Midbrain (tissue), 1 donor: ENCODE data around the gene GALNT18.

Experiments used
- DNase-seq: peaks from one replicate; lab custom pipeline; 2025; lab: John Stamatoyannopoulos, UW

Gene GALNT18

DNA sequence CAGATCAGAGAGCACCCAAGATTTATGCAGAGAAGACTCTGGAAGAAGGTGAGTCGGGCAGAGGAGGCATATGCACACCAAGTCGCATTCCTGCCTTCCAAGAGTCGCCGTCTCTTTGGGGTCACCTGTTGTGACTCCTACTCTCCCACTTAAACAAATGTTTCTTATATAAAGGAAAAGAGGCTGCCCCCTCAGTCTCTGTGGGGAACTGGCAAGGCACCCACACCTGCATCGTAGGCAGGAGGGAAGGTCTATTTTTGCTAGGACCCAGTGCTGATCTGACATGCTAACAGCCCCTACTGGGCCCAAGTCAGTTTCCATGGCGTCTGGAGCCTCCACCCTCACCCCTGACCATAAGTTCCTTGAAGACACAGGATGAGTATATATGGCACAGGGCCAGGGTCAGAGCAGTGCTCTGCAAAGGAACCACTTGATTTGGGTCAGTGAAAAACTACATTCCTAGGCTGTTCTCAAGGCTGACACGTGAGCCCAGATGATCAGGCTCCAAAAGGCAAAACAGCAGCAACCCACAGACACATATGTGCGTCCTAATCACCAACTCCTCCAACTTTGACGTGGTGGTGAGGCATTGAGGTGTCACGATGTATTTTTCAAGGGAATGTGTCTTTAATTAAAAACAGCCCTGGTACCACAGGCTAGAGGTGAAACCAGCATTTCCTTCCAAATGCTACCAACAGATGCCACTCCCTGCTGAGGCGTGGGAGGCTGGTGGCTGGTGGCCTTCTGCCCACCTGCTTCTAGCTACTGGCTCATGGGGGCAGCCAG lies 213.2 kb downstream of the GALNT18 start:
- DNase-seq: no peak

DNA sequence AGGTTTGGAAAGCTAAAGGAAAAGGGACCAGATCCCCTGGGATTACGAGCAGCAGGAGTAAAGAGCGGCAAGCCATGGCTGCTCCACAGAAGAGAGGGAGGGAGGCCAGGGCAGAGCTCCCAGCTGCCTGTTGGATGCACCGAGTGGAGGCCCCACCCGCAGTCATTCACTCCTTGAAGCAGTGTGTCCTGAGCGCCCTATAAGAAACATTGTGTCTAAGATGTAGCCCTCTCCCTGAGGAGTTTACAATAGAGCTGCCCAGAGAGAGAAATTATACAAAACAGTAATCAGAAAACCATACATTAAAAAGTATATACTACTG lies 214.1 kb downstream of the GALNT18 start:
- no peak for DNase-seq

GRCh38 chr11:11407065-11407762 lies 214.6 kb downstream of the GALNT18 start:
- no peak for DNase-seq

DNA sequence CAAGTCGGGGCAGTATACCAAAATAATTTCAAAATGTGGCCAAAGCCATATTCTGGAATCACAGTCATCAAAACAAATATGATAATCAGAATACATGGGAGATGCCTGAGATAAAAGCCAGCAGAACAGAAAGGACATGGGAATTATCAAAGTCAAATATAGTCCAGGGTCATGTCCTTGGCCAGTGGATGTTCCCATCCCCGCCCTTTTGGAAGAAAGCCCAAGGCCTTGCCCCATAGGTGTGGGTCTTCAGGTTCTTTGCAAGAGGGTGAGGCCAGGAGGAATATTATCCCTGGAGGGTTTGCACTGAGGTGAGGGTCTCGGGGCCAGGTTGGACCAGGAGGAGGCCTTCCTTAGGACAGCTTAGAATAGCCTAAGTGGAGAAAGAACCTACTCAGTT lies 215.2 kb downstream of the GALNT18 start:
- no peak for DNase-seq

DNA sequence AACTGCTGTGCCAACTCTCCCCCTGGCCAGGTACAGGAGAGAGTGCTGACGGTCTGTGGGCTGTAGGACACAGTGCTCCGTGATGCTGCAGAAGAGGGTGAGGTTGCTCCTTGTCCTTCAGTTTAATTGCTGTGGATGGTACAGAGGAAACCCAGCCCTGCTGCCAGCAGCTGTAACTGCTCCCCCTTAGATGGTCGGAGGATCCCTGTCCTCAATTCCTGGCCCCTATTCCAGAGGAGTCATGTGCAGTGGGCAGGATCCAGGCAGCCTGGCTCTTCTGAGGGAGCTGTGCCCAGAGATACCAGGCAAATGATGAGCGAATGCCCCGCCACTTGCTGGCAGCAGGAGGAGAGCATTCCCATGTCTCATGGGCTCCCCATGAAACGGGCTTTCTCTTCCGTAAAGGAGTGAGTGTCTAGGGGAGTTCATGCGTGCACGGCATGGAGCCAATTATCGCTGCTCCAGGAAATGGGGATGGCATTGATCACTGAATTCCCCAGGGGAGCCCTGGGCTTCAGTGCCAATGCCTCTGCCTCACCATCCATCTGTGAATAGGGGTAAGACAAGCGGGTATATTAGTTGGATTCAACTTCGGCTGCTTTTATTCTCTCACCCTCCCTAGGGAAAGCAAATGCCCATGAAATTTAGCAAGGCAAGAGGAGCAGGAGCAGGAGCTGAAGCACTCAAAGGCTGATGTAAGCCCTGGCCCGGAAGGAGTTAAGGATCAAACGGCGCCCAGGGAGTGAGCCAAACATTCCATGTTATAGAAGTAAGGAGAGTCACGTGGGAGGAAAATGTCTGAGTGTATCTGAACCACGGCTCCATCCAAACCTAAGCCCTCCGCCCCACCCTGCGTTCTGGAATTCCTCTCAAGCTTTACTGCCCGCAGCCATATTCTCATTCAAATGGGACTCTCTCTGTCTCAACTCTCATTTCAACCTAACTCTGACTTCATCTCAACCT lies 217.8 kb downstream of the GALNT18 start:
- DNase-seq: no peak

DNA sequence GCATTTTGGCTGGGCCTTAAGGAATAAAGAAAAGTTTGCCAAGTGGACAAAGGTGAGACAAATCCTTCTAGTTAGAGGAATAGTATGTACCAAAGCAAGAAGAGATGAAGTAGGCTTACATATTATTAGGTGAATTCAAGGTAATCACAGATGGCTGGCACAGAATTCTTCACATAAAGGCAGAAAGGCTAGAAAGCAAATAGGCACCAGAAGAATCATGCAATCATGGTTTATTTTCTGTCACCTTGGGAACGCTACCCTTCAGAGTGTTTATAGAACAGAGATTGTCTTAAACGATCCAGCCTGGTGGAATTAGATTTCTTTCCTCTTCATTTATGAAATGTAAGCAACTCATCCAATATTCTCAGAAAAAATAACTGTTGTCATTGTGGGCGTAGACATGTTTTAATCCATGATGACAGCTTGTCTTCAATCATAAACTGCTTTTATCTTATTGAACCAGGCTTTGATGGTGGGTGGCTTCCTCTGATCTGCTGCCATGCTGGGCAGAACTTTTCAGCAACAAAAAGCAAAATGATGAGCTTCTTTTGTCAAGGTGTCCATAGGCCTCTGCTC lies 219.8 kb downstream of the GALNT18 start:
- DNase-seq: no peak

DNA sequence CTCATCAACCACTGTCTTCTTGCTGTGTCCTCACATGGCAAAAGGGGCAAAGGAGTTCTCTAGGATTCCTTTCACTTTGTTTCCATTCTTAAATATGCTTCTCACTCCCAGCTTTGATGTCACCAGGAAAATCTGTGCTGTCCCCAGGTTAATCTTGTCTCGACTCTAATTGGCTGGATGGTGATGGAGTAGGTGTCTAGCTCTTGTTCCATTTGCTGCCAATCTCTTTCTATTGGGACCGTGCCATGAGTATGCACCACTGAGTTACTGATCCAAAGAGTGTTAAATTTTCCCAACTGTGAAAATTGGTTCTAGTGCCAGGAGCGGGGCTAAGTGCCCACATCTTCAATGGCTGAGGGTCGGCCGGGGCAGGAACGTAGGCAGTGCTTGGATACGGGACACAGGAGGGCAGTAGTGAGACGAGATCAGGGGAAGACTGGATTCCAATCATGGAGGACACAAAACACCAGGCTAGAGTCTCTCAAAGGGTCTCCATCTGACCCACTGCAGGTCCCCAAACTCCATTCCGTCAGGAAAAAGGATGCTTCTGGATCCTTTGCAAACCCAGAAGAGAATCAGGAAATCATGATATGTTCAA lies 221.1 kb downstream of the GALNT18 start:
- DNase-seq: no peak

GRCh38 chr11:11400121-11400520 lies 221.7 kb downstream of the GALNT18 start:
- DNase-seq: no peak

- DNase-seq: no peak
These were observed 224.0 kb downstream of the GALNT18 start for GRCh38 chr11:11397781-11398180.

DNA sequence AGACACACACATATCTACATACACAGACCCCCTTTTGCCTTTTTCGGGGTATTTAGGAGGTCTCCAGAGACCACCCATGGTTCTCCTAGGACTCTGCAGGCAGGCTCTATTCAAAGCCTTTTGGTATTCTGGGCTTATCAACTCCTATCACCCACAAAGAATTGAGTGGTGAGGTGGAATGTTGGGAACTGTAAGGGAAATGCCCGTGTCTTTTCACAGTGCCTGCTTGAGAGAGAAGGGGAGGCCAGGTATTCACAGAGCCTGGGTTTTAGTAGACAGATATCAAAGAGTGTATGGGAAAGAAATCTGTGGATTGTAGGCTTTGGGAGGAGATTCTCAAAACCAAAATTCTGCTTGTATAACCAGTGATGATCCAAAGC lies 224.8 kb downstream of the GALNT18 start:
- DNase-seq: no peak

DNA sequence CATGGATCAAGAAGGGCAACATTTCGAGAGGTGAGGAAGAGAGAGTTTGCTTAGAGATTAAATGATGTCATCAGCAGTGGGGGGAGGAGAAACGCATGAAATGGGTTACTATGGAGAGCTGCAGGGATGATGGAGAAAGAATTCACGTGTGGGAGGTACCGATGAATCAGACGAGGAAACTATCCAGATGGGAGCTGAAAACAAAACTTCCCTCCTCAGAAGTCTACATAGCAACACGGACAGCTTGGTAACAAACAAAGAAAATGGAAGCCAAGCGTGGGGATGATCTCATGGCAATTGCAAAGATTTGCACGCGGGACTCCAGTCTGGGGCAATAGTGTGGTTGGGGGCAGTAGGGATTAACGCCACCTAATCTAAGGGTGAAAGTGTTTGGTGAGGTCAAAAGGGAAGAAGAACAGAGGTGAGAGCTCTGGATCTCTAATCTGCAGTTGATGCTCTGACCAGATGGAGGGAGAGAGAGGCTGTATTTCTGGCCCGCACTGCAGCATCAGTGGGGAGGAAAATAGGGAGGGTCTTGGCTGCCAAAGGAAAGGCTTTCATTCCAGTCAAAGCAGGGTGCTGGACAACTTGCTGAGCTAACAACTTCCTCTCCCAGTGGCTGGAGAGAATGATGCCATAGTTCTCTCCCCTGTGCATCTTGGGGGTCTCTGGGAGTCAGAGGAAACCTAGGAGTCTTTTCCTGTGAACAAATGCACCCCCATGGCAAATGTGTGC lies 225.3 kb downstream of the GALNT18 start:
- DNase-seq: no peak

DNA sequence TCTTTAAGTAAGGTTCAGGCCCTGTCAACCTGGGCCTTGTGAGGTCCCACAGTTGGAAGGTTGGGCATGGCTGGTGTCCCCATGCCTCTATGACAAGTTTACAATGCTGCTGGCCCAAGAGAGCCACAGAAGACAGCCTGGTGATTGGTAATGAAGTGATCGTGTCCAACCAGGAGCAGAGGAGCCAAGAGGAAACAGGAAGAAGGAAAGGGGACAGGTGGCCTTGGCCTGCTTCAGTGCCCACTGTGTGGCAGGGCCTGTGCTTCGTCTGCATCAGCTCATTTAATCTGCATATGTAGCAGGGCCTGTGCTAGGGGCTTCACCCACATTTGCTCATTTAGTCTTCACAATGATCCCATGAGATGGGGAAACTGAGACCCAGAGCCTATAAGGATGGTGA lies 226.7 kb downstream of the GALNT18 start:
- DNase-seq: no peak

GRCh38 chr11:11394241-11394640 lies 227.6 kb downstream of the GALNT18 start:
- DNase-seq: no peak

DNA sequence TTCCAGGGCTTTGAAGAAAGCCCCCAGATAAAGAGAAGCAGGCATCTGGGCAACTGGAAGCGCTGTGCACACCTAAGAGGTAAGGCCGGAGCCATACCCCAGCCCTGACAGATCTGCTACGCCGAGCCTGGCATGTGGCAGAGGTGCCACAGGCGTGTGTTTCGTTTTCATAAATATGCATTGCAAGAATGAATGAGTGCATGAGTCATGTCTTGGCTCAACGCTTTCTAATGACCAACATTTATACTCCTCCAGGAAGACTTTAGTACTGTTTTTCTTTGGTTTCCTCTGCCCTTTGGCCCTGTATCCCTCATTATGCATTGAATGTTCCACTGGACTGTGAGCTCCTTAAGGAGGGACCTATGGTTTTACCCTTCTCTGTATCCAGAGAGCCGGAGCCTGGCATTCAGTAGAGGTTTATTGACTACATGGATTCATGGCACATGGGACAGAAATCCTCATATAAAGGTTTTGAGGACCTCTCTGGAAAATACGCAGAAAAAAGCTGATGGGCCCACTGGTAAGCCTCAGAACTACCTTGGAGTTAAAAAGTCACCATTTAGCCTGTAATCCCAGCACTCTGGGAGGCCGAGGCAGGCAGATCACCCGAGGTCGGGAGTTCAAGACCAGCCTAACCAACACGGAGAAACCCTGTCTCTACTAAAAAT lies 229.9 kb downstream of the GALNT18 start:
- no peak for DNase-seq

DNA sequence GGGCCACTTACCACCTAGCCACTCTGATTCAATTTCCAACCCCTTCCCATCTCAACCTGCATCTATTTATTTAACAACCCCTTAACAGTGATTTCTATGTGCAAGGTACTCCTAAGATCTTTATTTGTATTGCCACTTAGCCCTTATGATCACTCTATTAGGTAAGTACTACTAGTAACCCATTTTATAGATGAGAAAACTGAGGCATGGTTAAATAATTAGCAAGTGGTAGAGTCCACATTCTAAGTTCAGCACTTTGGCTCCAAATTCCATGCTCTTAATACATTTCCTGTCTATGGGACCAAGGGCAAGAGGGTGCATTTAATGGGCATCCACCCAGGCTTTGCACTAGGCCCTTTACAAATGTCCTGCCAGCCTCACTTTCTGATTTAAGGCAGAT lies 230.6 kb downstream of the GALNT18 start:
- no peak for DNase-seq

DNA sequence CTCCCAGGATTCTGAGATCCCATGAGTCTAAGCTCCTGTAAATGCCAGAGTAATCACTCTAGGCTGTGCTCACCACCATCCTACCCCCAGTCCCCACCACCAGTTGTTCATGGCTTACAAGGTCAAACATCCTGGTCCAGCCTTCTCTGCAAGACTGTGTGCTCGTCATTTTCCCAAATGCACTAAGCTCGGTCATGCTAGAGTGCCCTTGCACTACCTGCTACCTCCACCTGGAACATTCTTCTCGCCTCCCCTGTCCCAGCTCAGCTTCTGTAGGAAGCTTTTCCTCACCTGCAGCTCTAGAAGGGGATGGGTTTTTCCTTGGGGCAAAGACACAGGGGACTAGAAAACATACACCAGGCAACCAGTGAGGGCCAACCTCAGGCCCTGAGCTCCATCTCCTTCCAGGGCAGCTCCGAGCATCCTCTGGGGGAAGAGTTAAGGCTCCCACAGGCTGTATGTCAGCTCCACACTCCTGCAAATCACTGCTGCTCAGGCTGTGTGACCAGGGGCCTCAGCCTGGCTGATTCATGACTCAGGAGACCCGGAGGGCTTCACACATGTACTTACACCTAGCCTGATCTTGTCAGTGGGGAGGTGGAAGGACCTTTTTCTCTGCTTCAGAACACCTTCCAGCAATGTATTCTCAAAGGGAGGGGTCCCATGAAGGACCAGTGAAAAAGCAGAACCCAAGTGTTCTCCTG lies 231.6 kb downstream of the GALNT18 start:
- DNase-seq: no peak

GRCh38 chr11:11389238-11389637 lies 232.6 kb downstream of the GALNT18 start:
- DNase-seq: no peak

GRCh38 chr11:11387622-11388305 lies 234.0 kb downstream of the GALNT18 start:
- no peak for DNase-seq

- DNase-seq: no peak
These were observed 234.6 kb downstream of the GALNT18 start for GRCh38 chr11:11387207-11387606.
